Measurements from ENCODE around the gene INPP1. TPM values are rescaled to one million over a fixed set of nuclear protein-coding genes. Genes with fewer than 3 reads are reported as not detected.

The INPP1 gene
- total and polyA plus RNA-seq, 4 donors = 15.3 to 58.3 (median 35.3) TPM

DNA sequence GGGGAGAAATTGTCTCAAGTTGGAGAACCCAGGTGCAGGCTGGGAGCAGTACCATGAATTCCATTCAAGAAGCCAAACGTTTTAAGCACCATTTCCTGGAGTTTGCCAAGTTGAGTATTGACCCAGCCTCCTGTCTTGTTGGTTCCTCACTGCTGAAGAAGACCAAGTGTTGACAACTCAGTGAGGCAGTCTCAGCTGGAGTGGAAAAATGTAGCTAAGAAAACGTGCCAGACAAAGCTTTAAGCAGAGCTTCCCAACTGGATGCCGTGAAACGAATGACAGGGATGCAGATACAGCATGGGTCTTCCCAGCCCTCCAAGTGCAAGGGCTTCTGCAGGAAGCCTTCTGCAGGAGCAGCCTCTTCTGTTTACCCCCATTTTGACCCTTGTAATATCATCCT is 778 bp upstream of the INPP1 start:
- peak in 1 of 6 donors; percentile 53 for DNase-seq (ENCODE audit: low read depth in 4 of 6, low spot score in 6 of 6)
- WGBS (ENCODE audit: insufficient coverage) = 41% methylated on average over 4 of the region's 4 CpGs

DNA sequence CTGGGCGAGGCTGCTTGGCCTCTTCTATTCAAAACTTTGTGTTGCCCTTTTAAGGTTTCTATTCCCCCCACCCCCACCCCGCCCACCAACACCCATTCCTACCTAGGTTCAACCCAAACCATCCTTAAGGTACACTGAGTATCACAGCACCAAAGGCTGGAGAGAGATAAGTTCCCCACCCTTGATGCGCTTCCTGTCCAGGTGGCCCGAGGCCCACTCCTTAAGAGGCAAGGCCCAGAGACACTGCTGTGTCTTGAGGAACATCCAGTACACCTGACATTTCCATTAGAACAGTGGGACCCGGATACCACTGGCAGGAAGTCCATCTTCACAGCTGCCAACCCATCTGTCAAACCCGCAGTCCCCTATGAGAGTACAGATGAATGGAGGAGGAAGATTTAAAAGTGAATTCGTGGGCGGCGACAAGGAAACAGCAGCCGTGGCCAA is 277 bp upstream of the INPP1 start:
- Histone ChIP-seq H3K27ac (ENCODE audit: low read depth, low read length) (peak overlapping the region; percentile 10), H3K27me3 (ENCODE audit: control insufficient read depth, insufficient read depth, low read length) (no peaks in the 10 kb centered on the region), H3K9me3 (ENCODE audit: control insufficient read depth, insufficient read depth, low read length) (no peaks in the 10 kb centered on the region), H3K36me3 (ENCODE audit: control insufficient read depth, insufficient read depth, low read length) (no peaks in the 10 kb centered on the region), H3K4me3 (ENCODE audit: low read depth, low read length) (peak overlapping the region; percentile 72), H3K4me1 (ENCODE audit: control insufficient read depth, insufficient read depth, low read length) (peaks cover 8% of the 10 kb centered on the region)
- DNase-seq (ENCODE audit: low read depth in 4 of 6, low spot score in 6 of 6) = no peak
- WGBS (ENCODE audit: insufficient coverage) = 49% methylated on average over 8 of the region's 10 CpGs

More for the DNA sequence above, 778 bp upstream of the INPP1 start:
- H3K36me3 ChIP-seq (ENCODE audit: control insufficient read depth, insufficient read depth, low read length) = no peaks in the 10 kb centered on the region
- no peaks in the 10 kb centered on the region for H3K27me3 ChIP-seq (ENCODE audit: control insufficient read depth, insufficient read depth, low read length)
- no peak overlapping the region for H3K27ac ChIP-seq (ENCODE audit: low read depth, low read length)
- peak overlapping the region; percentile 7 for H3K4me3 ChIP-seq (ENCODE audit: low read depth, low read length)
- H3K4me1 ChIP-seq (ENCODE audit: control insufficient read depth, insufficient read depth, low read length) = peaks cover 8% of the 10 kb centered on the region
- no peaks in the 10 kb centered on the region for H3K9me3 ChIP-seq (ENCODE audit: control insufficient read depth, insufficient read depth, low read length)

DNA sequence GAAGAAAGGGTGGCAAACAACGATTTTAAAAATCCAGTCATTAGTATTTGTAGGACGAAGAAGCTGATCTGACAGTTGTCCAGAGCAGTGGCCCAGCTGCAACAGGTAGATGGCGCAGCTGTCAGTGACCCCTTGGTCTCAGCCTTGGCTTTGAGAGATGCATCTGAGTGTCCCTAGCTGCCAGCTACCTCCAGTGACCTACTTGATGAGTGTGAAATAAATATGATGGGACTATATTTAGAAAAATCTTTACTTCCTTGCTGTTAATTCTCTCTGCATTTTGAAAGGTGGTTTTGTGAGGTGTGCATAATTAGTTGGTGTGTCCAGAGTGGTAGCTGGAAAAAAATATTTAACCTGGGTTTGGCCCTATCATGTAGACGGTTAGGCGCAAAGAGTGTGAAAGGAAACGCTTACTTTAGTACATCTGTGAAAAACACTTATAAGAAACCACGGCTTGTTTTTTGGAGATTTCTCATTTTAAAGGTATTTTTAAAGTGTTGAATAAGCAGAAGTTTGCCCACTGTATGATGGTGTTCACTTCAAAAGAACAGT is 963 bp downstream of the INPP1 start:
- Histone ChIP-seq H3K4me1 (ENCODE audit: control insufficient read depth, insufficient read depth, low read length) (peaks cover 8% of the 10 kb centered on the region), H3K27ac (ENCODE audit: low read depth, low read length) (peak overlapping the region; percentile 71)

GRCh38 chr2:190350371-190350770 is 7.0 kb downstream of the INPP1 start:
- Histone ChIP-seq H3K9me3 (ENCODE audit: control insufficient read depth, insufficient read depth, low read length) (no peaks in the 10 kb centered on the region), H3K27me3 (ENCODE audit: control insufficient read depth, insufficient read depth, low read length) (no peaks in the 10 kb centered on the region), H3K36me3 (ENCODE audit: control insufficient read depth, insufficient read depth, low read length) (no peaks in the 10 kb centered on the region), H3K4me3 (ENCODE audit: low read depth, low read length) (no peak overlapping the region), H3K4me1 (ENCODE audit: control insufficient read depth, insufficient read depth, low read length) (peaks cover 7% of the 10 kb centered on the region), H3K27ac (ENCODE audit: low read depth, low read length) (peak overlapping the region; percentile 18)
- DNase-seq (ENCODE audit: low read depth in 4 of 6, low spot score in 6 of 6) = no peak

More for the DNA sequence above, 963 bp downstream of the INPP1 start:
- Histone ChIP-seq H3K4me3 (ENCODE audit: low read depth, low read length) (peak overlapping the region; percentile 72), H3K36me3 (ENCODE audit: control insufficient read depth, insufficient read depth, low read length) (no peaks in the 10 kb centered on the region), H3K27me3 (ENCODE audit: control insufficient read depth, insufficient read depth, low read length) (no peaks in the 10 kb centered on the region), H3K9me3 (ENCODE audit: control insufficient read depth, insufficient read depth, low read length) (no peaks in the 10 kb centered on the region)
- 40% methylated on average over 6 of the region's 7 CpGs for WGBS (ENCODE audit: insufficient coverage)
- DNase-seq (ENCODE audit: low read depth in 4 of 6, low spot score in 6 of 6) = peak in 3 of 6 donors; percentile 15 to 74 (median 68)

- H3K27me3 ChIP-seq (ENCODE audit: control insufficient read depth, insufficient read depth, low read length) = no peaks in the 10 kb centered on the region
- no peaks in the 10 kb centered on the region for H3K9me3 ChIP-seq (ENCODE audit: control insufficient read depth, insufficient read depth, low read length)
- H3K36me3 ChIP-seq (ENCODE audit: control insufficient read depth, insufficient read depth, low read length) = no peaks in the 10 kb centered on the region
- H3K4me3 ChIP-seq (ENCODE audit: low read depth, low read length) = no peak overlapping the region
- H3K27ac ChIP-seq (ENCODE audit: low read depth, low read length) = no peak overlapping the region
- DNase-seq (ENCODE audit: low read depth in 4 of 6, low spot score in 6 of 6) = no peak
- 90% methylated on average over 2 of the region's 3 CpGs for WGBS (ENCODE audit: insufficient coverage)
- peaks cover 7% of the 10 kb centered on the region for H3K4me1 ChIP-seq (ENCODE audit: control insufficient read depth, insufficient read depth, low read length)
Observed at GRCh38 chr2:190351955-190352354, 8.6 kb downstream of the INPP1 start.

GRCh38 chr2:190352668-190353536 is 9.5 kb downstream of the INPP1 start:
- H3K4me1 ChIP-seq (ENCODE audit: control insufficient read depth, insufficient read depth, low read length) = peaks cover 7% of the 10 kb centered on the region
- H3K27me3 ChIP-seq (ENCODE audit: control insufficient read depth, insufficient read depth, low read length) = no peaks in the 10 kb centered on the region
- WGBS (ENCODE audit: insufficient coverage) = 56% methylated on average over 6 of the region's 8 CpGs
- H3K4me3 ChIP-seq (ENCODE audit: low read depth, low read length) = no peak overlapping the region
- H3K27ac ChIP-seq (ENCODE audit: low read depth, low read length) = peak overlapping the region; percentile 41
- DNase-seq (ENCODE audit: low read depth in 4 of 6, low spot score in 6 of 6) = peak in 1 of 6 donors; percentile 66
- H3K36me3 ChIP-seq (ENCODE audit: control insufficient read depth, insufficient read depth, low read length) = no peaks in the 10 kb centered on the region
- no peaks in the 10 kb centered on the region for H3K9me3 ChIP-seq (ENCODE audit: control insufficient read depth, insufficient read depth, low read length)

GRCh38 chr2:190353537-190353899 is 10.1 kb downstream of the INPP1 start:
- no peak for DNase-seq (ENCODE audit: low read depth in 4 of 6, low spot score in 6 of 6)
- Histone ChIP-seq H3K36me3 (ENCODE audit: control insufficient read depth, insufficient read depth, low read length) (no peaks in the 10 kb centered on the region), H3K27me3 (ENCODE audit: control insufficient read depth, insufficient read depth, low read length) (no peaks in the 10 kb centered on the region), H3K4me3 (ENCODE audit: low read depth, low read length) (no peak overlapping the region), H3K4me1 (ENCODE audit: control insufficient read depth, insufficient read depth, low read length) (peaks cover 7% of the 10 kb centered on the region), H3K27ac (ENCODE audit: low read depth, low read length) (peak overlapping the region; percentile 15), H3K9me3 (ENCODE audit: control insufficient read depth, insufficient read depth, low read length) (no peaks in the 10 kb centered on the region)

GRCh38 chr2:190354003-190354690 is 10.8 kb downstream of the INPP1 start:
- H3K4me3 ChIP-seq (ENCODE audit: low read depth, low read length) = no peak overlapping the region
- H3K4me1 ChIP-seq (ENCODE audit: control insufficient read depth, insufficient read depth, low read length) = peaks cover 8% of the 10 kb centered on the region
- H3K27ac ChIP-seq (ENCODE audit: low read depth, low read length) = peak overlapping the region; percentile 15
- DNase-seq (ENCODE audit: low read depth in 4 of 6, low spot score in 6 of 6) = peak in 1 of 6 donors; percentile 29
- no peaks in the 10 kb centered on the region for H3K9me3 ChIP-seq (ENCODE audit: control insufficient read depth, insufficient read depth, low read length)
- H3K27me3 ChIP-seq (ENCODE audit: control insufficient read depth, insufficient read depth, low read length) = no peaks in the 10 kb centered on the region
- no peaks in the 10 kb centered on the region for H3K36me3 ChIP-seq (ENCODE audit: control insufficient read depth, insufficient read depth, low read length)
- WGBS (ENCODE audit: insufficient coverage) = 65% methylated on average over 5 of the region's 12 CpGs

- peaks cover 11% of the 10 kb centered on the region for H3K4me1 ChIP-seq (ENCODE audit: control insufficient read depth, insufficient read depth, low read length)
- 72% methylated on average over 6 of the region's 6 CpGs for WGBS (ENCODE audit: insufficient coverage)
- H3K9me3 ChIP-seq (ENCODE audit: control insufficient read depth, insufficient read depth, low read length) = no peaks in the 10 kb centered on the region
- H3K36me3 ChIP-seq (ENCODE audit: control insufficient read depth, insufficient read depth, low read length) = no peaks in the 10 kb centered on the region
- no peak for DNase-seq (ENCODE audit: low read depth in 4 of 6, low spot score in 6 of 6)
- no peaks in the 10 kb centered on the region for H3K27me3 ChIP-seq (ENCODE audit: control insufficient read depth, insufficient read depth, low read length)
- no peak overlapping the region for H3K27ac ChIP-seq (ENCODE audit: low read depth, low read length)
- H3K4me3 ChIP-seq (ENCODE audit: low read depth, low read length) = no peak overlapping the region
Observed at GRCh38 chr2:190355968-190356644, 12.7 kb downstream of the INPP1 start.

Data from spinal cord (tissue), 10 donors.